Stimulated activated effector memory CD8-positive, alpha-beta T cell treated with anti-CD3 and anti-CD28 coated beads, Interleukin-12 subunit alpha, Interleukin-12 subunit beta, amount 100 ng/mL, for 72 hours (primary cell): ENCODE results near the gene SEC61G.
A peak's percentile ranks its signal among the peaks of the same experiment; 100 is the strongest.

Experiments used
- ATAC-seq: fragments of 150-1000 bp; cut with Tn5 transposase; 2 replicates; pipeline ENCODE4 v1.10.0; 2021
- DNase-seq, 2 donors: peaks; one replicate each; pipeline ENCODE4 v3.0.0; 2021 to 2022; ENCODE audit warnings: low spot score in 2 of 2
- H3K27ac Mint-ChIP-seq: one replicate; pipeline ENCODE4 v1.8.0; 2022; ENCODE audit warnings: mild to moderate bottlenecking, mixed read lengths
- H3K36me3 Mint-ChIP-seq: one replicate; pipeline ENCODE4 v1.8.0; 2022; ENCODE audit warnings: mild to moderate bottlenecking, mixed read lengths
- H3K4me1 Mint-ChIP-seq: one replicate; pipeline ENCODE4 v1.8.0; 2022; ENCODE audit warnings: mixed read lengths
- H3K4me3 Mint-ChIP-seq: one replicate; pipeline ENCODE4 v1.8.0; 2022; ENCODE audit warnings: mild to moderate bottlenecking, mixed read lengths
- H3K9me3 Mint-ChIP-seq: one replicate; pipeline ENCODE4 v1.8.0; 2022; ENCODE audit warnings: mixed read lengths

Gene SEC61G

DNA sequence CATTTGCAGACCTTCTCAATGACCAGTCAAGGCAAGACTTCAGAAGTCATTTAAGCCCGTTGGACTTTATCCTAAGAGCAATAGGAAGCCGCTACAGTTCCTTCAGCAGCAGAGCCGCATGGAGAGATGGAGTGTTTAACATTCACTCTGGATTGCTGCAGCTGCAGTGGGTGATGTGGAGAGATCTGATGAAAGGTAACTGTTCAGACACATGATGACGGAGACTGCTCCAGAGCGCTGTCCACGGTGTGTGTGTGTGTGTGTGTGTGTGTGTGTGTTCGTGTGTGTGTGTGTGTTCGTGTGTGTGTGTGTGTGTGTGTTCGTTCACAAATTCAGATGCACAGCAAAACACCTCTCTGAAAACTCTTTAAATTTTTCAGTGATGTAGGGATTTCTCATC, 37.0 kb downstream of the SEC61G start:
- Mint-ChIP-seq H3K4me3 (no peak overlapping the region), H3K36me3 (no peaks in the 10 kb centered on the region), H3K4me1 (no peaks in the 10 kb centered on the region), H3K9me3 (peaks cover 14% of the 10 kb centered on the region), H3K27ac (peak overlapping the region; percentile 15)
- DNase-seq (no peak), ATAC-seq (no peak)

DNA sequence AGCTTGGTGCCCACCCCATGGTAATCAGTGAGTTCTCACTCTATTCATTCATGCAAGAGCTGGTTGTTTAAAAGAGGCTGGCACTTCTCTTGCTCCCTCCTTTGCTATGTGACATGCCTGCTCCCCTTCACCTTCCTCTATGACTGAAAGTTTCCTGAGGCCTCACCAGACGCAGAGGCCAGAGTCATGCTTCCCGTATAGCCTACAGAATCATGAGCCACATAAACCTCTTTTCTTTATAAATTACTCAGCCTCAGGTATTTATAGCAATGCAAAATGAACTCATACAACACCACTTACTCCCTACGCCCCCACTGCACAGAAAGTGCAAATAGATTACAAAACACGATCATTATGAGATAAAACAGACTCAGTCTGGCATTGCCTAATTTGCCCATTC, 39.0 kb downstream of the SEC61G start:
- no peaks in the 10 kb centered on the region for H3K36me3 Mint-ChIP-seq
- no peak overlapping the region for H3K4me3 Mint-ChIP-seq
- ATAC-seq (peak; percentile 66), DNase-seq (no peak)
- peaks cover 14% of the 10 kb centered on the region for H3K9me3 Mint-ChIP-seq
- H3K27ac Mint-ChIP-seq: no peak overlapping the region
- no peaks in the 10 kb centered on the region for H3K4me1 Mint-ChIP-seq

DNA sequence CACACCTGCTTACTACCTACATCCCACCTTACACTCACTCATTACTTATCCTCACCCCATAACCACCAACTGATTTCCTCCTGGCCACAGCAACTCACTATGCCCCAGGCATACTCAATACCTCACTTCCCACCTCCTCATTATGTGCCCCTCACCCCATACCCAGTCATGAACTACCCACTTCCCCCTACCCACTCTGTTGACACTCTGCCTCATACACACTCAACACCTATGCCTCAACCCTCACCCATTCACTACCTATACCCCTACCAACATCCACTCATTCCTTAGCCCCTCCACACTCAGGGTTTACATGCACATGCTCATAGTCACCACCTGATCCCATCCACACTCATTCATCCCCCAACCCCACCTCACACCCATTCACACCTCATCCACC, 39.6 kb downstream of the SEC61G start:
- no peak overlapping the region for H3K4me3 Mint-ChIP-seq
- ATAC-seq (peak; percentile 49), DNase-seq (no peak)
- H3K4me1 Mint-ChIP-seq: no peaks in the 10 kb centered on the region
- no peak overlapping the region for H3K27ac Mint-ChIP-seq
- H3K36me3 Mint-ChIP-seq: no peaks in the 10 kb centered on the region
- H3K9me3 Mint-ChIP-seq: peaks cover 14% of the 10 kb centered on the region

DNA sequence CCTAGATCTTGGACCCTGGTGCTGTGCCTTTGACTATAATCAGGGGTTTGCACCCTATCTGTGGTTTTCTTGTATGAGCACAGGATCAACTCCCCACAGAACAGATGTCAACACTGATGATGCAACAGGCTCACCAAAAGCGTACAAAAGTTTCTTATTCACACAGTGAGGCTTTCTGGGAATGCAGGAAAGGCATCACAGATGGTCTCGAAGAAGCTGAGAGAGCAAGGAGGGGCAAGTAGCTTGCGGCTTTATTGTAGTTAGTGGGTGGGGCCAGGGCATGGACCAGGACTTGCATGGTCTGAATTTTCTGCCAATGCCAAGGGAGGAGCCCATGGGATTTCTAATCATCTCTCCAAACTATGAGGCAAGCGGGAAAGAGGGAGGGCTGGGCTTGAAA, 46.2 kb downstream of the SEC61G start:
- no peak for ATAC-seq
- DNase-seq: no peak
- H3K9me3 Mint-ChIP-seq: peaks cover 8% of the 10 kb centered on the region
- H3K4me1 Mint-ChIP-seq: no peaks in the 10 kb centered on the region
- no peaks in the 10 kb centered on the region for H3K36me3 Mint-ChIP-seq
- no peak overlapping the region for H3K27ac Mint-ChIP-seq
- H3K4me3 Mint-ChIP-seq: no peak overlapping the region

DNA sequence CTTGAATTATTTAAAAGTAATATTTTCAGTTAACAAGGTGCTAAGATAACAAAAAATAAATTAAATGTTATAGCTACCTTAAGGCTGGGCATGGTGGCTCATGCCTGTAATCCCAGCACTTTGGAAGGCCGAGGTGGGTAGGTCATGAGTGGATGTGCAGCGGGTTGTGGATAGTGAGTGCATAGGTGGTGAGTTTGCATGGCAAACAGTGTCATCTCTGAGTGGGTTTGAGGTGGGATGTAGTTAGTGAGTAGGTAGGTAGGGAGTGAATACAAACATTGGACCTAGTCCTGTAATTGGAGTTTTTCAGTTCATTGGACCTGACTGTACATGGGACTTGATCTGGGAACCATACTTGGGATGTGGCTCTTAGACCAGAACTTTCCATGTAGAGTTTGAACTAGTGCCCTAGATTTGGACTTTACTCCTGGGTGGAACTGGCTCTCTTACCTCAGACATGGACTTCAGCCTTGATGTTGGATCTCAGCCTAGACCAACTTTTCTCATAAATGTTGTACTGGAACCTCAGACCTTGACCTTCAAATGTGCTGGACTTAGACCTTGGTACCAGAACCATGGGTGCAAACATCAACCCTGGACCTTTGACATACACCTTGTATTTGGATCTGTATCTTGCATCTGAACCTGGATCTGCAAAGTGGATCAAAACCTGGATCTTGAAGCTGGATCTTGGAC, 47.0 kb downstream of the SEC61G start:
- no peaks in the 10 kb centered on the region for H3K36me3 Mint-ChIP-seq
- H3K9me3 Mint-ChIP-seq: peaks cover 11% of the 10 kb centered on the region
- no peaks in the 10 kb centered on the region for H3K4me1 Mint-ChIP-seq
- ATAC-seq (no peak), DNase-seq (no peak)
- H3K27ac Mint-ChIP-seq: no peak overlapping the region
- no peak overlapping the region for H3K4me3 Mint-ChIP-seq

DNA sequence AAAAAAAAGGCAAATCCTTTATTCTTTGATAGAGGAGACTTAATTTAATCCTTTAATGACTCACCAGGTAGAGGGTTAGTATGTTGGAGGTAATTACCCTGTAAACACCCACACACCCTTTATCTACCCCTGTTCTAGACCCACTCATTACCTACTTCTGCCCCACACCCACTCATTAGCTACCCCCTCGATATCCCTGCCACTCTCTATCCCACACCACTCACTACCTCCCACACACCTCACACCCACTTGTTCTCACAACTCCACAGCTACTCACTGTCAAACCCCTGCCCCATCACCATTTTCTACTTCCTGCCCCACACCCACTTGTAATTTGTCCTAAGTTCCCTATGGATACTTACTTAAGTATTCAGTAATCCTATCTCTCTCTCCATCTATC, 49.7 kb downstream of the SEC61G start:
- no peaks in the 10 kb centered on the region for H3K36me3 Mint-ChIP-seq
- H3K4me3 Mint-ChIP-seq: no peak overlapping the region
- ATAC-seq (no peak), DNase-seq (no peak)
- peaks cover 13% of the 10 kb centered on the region for H3K9me3 Mint-ChIP-seq
- H3K27ac Mint-ChIP-seq: no peak overlapping the region
- H3K4me1 Mint-ChIP-seq: no peaks in the 10 kb centered on the region

DNA sequence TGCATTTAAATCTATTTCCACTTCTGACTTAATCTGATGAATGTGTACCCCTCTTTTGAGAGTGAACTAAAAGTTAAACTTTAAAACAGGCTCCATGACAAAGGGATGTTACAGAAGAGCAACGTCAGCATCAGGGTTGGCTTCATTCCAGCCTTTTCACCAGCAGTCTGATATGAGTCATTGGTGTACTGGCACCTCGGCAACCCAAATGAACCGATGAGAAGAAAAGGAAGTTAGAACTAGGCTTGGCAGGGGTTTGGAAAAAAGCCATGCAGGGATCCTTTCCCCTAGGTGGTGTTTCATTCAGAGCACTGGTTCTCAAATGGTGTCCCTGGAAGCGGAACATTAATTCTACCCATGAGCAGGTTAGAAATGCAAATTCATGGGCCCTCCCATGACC, 53.6 kb downstream of the SEC61G start:
- DNase-seq (no peak), ATAC-seq (no peak)
- Mint-ChIP-seq H3K9me3 (peaks cover 9% of the 10 kb centered on the region), H3K4me1 (no peaks in the 10 kb centered on the region), H3K4me3 (no peak overlapping the region), H3K36me3 (no peaks in the 10 kb centered on the region), H3K27ac (no peak overlapping the region)

DNA sequence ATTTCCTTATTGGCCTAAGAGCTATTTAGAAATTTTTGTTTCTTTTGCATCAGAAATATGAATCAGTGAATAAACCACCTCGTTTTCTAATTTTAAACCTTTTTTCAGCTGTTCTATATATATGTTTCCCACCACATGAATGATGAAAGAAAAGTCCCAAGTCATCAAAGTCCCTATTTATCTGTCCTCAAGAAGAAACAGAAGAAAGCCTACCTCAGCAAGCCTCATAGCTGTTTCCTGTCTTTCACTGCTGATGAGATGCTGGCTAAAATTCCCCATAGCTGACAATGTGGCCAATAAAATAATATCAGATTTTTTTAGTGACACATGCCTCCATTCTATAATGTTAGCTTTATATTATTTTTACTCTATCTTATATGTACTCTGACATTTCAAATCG, 54.2 kb downstream of the SEC61G start:
- H3K9me3 Mint-ChIP-seq: peaks cover 9% of the 10 kb centered on the region
- H3K4me1 Mint-ChIP-seq: no peaks in the 10 kb centered on the region
- H3K27ac Mint-ChIP-seq: no peak overlapping the region
- H3K4me3 Mint-ChIP-seq: no peak overlapping the region
- ATAC-seq (no peak), DNase-seq (no peak)
- no peaks in the 10 kb centered on the region for H3K36me3 Mint-ChIP-seq
